Upper lobe of right lung (tissue), 1 donor: ENCODE results near the gene SOS1. TPM values are rescaled to one million over a fixed set of nuclear protein-coding genes. Genes with fewer than 3 reads are reported as not detected.
"Not testable (repeated sequence)": the region's sequence is repeated elsewhere in the genome, so short reads cannot be mapped to it uniquely, and the experiment has no call there.

Experiments
- ATAC-seq: fragments of 200-7000 bp; cut with Tn5 transposase; one replicate; pipeline ENCODE4 v1.9.1; 2020; ENCODE audit warnings: mild to moderate bottlenecking, moderate library complexity
- DNase-seq: peaks from one replicate; pipeline ENCODE4 v3.0.0-alpha.2; 2020
- H3K27ac ChIP-seq: fragments of 200-600 bp; one replicate; pipeline ENCODE4 v1.8.0; 2022
- H3K27me3 ChIP-seq: fragments of 200-600 bp; one replicate; pipeline ENCODE4 v1.8.0; 2022; ENCODE audit warnings: mild to moderate bottlenecking
- H3K36me3 ChIP-seq: fragments of 200-600 bp; one replicate; pipeline ENCODE4 v1.8.0; 2022
- H3K4me1 ChIP-seq: fragments of 200-600 bp; one replicate; pipeline ENCODE4 v1.8.0; 2022
- H3K4me3 ChIP-seq: fragments of 200-600 bp; one replicate; pipeline ENCODE4 v1.8.0; 2022; ENCODE audit warnings: mild to moderate bottlenecking
- H3K9me3 ChIP-seq: fragments of 200-600 bp; one replicate; pipeline ENCODE4 v1.8.0; 2022
- intact Hi-C: fragments of 100-400 bp; cut with DNase I; formaldehyde crosslinking; loops from one replicate; pipeline ENCODE4 v1.11.0; 2022
- total RNA-seq: library from RNA; stranded (reverse); fragmentation: NEBNext Ultra II Directional; extraction: Animal tissue kit (Norgen Biotek cat#: 25700); gene quantifications from one replicate; pipeline ENCODE4 v1.2.1, GENCODE V29; 2021
- TF ChIP-seq, protein P1 (sequence below): fragments of 200-600 bp; IDR thresholded peaks from one replicate; pipeline ENCODE4 v1.8.0; 2022; ENCODE audit warnings: antibody characterized with exemption
- donor health status: DM: no; HTN: yes; CAD: no; lungs with severe emphysema.

Gene SOS1
- total RNA-seq, 1 donor from 2014 or later: 37.0 TPM

DNA sequence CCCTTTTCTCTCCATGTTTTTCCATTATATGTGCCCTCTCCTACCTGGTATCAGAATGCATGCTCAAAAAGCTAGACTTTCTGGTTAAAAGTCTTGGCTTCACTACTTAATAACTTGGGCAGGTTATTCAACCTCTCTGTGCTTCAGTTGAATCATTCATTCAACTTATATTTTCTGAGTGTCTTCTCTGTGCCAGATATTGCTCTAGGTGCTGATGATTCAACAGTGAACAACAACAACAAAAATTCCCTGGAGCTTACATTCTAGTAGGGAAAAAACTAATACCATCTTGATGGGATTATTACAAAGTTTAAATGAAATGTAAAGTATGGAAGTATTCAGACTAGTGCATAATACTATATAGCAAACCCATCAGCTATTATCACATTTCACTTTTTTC lies 55.2 kb downstream of the SOS1 start:
- no peak overlapping the region for H3K4me3 ChIP-seq
- no peak overlapping the region for H3K27ac ChIP-seq
- no peaks in the 10 kb centered on the region for H3K27me3 ChIP-seq
- ATAC-seq (no peak), DNase-seq (no peak)
- peaks cover 21% of the 10 kb centered on the region for H3K36me3 ChIP-seq
- H3K4me1 ChIP-seq: no peaks in the 10 kb centered on the region
- no peaks in the 10 kb centered on the region for H3K9me3 ChIP-seq
- TF ChIP-seq, protein P1, sequence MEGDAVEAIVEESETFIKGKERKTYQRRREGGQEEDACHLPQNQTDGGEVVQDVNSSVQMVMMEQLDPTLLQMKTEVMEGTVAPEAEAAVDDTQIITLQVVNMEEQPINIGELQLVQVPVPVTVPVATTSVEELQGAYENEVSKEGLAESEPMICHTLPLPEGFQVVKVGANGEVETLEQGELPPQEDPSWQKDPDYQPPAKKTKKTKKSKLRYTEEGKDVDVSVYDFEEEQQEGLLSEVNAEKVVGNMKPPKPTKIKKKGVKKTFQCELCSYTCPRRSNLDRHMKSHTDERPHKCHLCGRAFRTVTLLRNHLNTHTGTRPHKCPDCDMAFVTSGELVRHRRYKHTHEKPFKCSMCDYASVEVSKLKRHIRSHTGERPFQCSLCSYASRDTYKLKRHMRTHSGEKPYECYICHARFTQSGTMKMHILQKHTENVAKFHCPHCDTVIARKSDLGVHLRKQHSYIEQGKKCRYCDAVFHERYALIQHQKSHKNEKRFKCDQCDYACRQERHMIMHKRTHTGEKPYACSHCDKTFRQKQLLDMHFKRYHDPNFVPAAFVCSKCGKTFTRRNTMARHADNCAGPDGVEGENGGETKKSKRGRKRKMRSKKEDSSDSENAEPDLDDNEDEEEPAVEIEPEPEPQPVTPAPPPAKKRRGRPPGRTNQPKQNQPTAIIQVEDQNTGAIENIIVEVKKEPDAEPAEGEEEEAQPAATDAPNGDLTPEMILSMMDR: no peak
- intact Hi-C loops: no loop called here

DNA sequence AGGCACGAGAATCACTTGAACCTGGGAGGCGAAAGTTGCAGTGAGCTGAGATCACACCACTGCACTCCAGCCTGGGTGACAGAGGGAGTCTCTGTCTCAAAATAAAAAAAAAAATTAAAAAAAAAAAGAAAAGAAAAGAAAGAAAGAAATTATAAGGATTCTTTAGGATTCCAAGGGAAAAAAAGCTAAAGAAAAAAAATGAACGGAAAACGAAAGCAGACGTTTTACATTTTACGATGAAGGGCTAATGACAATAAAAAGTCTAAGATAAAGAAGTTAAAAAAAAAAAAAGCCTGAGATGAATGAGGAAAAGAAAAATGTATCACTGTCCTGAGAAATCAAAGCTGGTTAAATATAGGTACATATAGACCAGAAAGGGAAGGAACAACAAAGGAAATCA lies 58.5 kb downstream of the SOS1 start:
- no peak for DNase-seq
- ATAC-seq: no peak
- Histone ChIP-seq H3K27ac (no peak overlapping the region), H3K4me1 (no peaks in the 10 kb centered on the region), H3K9me3 (no peaks in the 10 kb centered on the region), H3K4me3 (no peak overlapping the region), H3K27me3 (no peaks in the 10 kb centered on the region), H3K36me3 (peaks cover 19% of the 10 kb centered on the region)
- intact Hi-C loops: loop anchor here (5.0 kb wide), 1 partner anchor 165 kb away; no protein-coding TSS in a partner anchor
- TF ChIP-seq, protein P1: no peak

DNA sequence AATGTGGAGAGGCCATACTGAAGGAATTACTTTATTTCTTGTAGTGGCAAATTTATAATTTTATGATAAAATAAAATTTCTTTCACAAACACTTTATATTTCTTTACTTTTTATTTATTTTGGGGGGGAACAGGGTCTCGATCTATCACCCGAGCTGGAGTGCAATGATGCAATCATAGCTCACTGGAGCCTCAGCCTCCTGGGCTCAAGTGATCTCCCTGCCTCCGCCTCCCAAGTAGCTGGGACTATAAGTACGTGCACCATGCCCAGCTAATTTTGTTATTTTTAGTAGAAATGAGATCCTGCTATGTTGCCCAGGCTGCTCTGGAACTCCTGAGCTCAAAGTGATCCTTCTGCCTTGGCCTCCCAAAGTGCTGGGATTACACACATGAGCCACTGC lies 59.6 kb downstream of the SOS1 start:
- H3K27me3 ChIP-seq: no peaks in the 10 kb centered on the region
- ATAC-seq: no peak
- DNase-seq: no peak
- TF ChIP-seq, protein P1: no peak
- no peak overlapping the region for H3K27ac ChIP-seq
- no peak overlapping the region for H3K4me3 ChIP-seq
- peaks cover 8% of the 10 kb centered on the region for H3K36me3 ChIP-seq
- intact Hi-C loops: loop anchor here (5.0 kb wide), 1 partner anchor 166 kb away; no protein-coding TSS in a partner anchor
- H3K4me1 ChIP-seq: no peaks in the 10 kb centered on the region
- H3K9me3 ChIP-seq: no peaks in the 10 kb centered on the region

DNA sequence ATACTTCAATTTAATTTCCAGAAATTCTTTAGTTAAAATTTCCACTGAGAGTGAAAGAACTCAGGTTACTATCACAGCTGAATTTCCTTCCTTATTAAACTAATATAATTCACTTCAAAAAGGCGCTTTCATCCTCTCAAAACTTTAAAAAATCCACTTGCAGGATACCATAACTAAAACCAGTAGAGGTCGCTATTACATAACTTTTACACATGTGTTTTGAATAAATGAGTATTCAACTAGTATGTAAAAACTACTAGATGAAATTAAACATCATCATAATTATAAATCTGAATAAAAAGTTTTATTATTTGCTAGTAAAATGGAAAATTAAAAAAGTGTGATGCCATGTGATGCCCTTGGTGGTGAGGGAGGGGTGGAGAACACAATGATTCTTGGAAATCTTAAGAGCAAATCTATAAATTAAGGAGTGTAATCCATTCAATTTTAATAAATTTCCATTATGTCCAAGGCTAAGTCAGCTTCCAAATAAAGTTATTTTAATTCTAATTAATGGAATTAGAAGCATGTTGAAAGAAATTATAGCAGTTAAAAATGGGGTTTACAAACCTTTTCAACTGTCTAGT lies 61.4 kb downstream of the SOS1 start:
- Histone ChIP-seq H3K36me3 (peaks cover 18% of the 10 kb centered on the region), H3K4me3 (no peak overlapping the region), H3K9me3 (no peaks in the 10 kb centered on the region), H3K4me1 (no peaks in the 10 kb centered on the region), H3K27ac (no peak overlapping the region), H3K27me3 (no peaks in the 10 kb centered on the region)
- intact Hi-C loops: no loop called here
- TF ChIP-seq, protein P1: peak; percentile 77
- no peak for DNase-seq
- ATAC-seq: peak; percentile 32

DNA sequence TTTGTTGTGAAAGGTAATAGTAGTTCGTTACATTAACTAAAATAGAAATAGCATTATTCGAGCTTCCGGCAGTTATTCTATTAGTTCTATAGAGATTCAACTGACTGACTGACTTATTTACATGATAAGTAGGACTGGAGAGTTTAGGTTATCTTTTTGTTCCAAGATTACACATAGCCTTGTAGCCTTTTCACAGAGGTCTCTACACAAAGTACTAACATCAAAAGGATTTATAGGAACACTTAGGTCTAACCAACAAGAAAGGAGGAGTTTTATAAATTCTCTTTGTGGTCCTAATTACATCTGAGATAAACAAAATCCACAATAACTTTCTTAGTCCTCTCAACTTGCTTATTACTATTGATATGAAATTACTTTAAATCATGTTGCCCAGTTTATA lies 62.8 kb downstream of the SOS1 start:
- Histone ChIP-seq H3K4me3 (no peak overlapping the region), H3K27ac (no peak overlapping the region), H3K9me3 (no peaks in the 10 kb centered on the region), H3K4me1 (no peaks in the 10 kb centered on the region), H3K27me3 (no peaks in the 10 kb centered on the region), H3K36me3 (peaks cover 30% of the 10 kb centered on the region)
- ATAC-seq (no peak), DNase-seq (no peak)
- TF ChIP-seq, protein P1: no peak
- intact Hi-C loops: no loop called here

DNA sequence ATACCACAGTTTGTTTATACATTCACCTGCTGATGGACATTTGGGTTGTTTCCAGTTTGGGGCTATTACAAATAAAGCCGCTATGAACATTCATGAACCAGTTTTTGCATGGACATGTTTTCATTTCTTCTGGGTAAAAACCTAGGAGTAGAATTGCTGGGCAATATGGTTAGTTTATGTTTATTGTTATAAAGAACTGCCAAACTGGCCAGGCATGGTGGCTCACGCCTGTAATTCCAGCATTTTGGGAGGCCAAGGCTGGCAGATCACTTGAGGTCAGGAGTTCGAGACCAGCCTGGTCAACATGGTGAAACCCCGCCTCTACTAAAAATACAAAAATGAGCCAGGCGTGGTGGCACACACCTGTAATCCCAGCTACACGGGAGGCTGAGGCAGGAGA lies 68.2 kb downstream of the SOS1 start:
- H3K4me3 ChIP-seq, ATAC-seq, H3K9me3 ChIP-seq, intact Hi-C loops, H3K27me3 ChIP-seq, H3K4me1 ChIP-seq, H3K27ac ChIP-seq, DNase-seq: not testable (repeated sequence)
- H3K36me3 ChIP-seq: peaks cover 73% of the 10 kb centered on the region
